SW480 (cell line): ENCODE data around the gene WAC.
A peak's percentile ranks its signal among the peaks of the same experiment; 100 is the strongest.
"Not testable (repeated sequence)": the region's sequence is repeated elsewhere in the genome, so short reads cannot be mapped to it uniquely, and the experiment has no call there.

Experiments used
- DNase-seq: peaks from one replicate; pipeline ENCODE4 v3.0.0-alpha.2; 2016; ENCODE audit warnings: low spot score

Gene WAC

GRCh38 chr10:28532337-28533185 lies at the start of gene WAC:
WAC (plus strand) TSS chr10:28533118; CDS start chr10:28533580, 462 bp downstream.
- DNase-seq = peak; percentile 87

GRCh38 chr10:28489206-28489605 lies 43.7 kb upstream of the WAC start:
- no peak for DNase-seq

- DNase-seq = not testable (repeated sequence)
Measured at GRCh38 chr10:28490256-28490865, 42.6 kb upstream of the WAC start.

GRCh38 chr10:28492116-28492920 lies 40.6 kb upstream of the WAC start:
- no peak for DNase-seq

GRCh38 chr10:28494420-28494819 lies 38.5 kb upstream of the WAC start:
- no peak for DNase-seq

GRCh38 chr10:28495084-28495483 lies 37.8 kb upstream of the WAC start:
- no peak for DNase-seq

- DNase-seq = no peak
Measured at GRCh38 chr10:28496017-28496416, 36.9 kb upstream of the WAC start.

- DNase-seq = no peak
Measured at GRCh38 chr10:28496481-28496961, 36.4 kb upstream of the WAC start.

GRCh38 chr10:28497313-28498126 lies 35.4 kb upstream of the WAC start:
- DNase-seq = no peak

- not testable (repeated sequence) for DNase-seq
Measured at GRCh38 chr10:28500203-28500602, 32.7 kb upstream of the WAC start.

GRCh38 chr10:28503114-28503513 lies 29.8 kb upstream of the WAC start:
- peak; percentile 81 for DNase-seq

GRCh38 chr10:28505359-28505959 lies 27.5 kb upstream of the WAC start:
- DNase-seq = no peak

- no peak for DNase-seq
Measured at GRCh38 chr10:28508304-28508925, 24.5 kb upstream of the WAC start.

GRCh38 chr10:28509286-28509685 lies 23.6 kb upstream of the WAC start:
- no peak for DNase-seq

GRCh38 chr10:28514648-28515047 lies 18.3 kb upstream of the WAC start:
- no peak for DNase-seq

- DNase-seq = no peak
Measured at GRCh38 chr10:28520346-28520745, 12.6 kb upstream of the WAC start.

- not testable (repeated sequence) for DNase-seq
Measured at GRCh38 chr10:28520828-28521227, 12.1 kb upstream of the WAC start.

GRCh38 chr10:28521961-28522360 lies 11.0 kb upstream of the WAC start:
- not testable (repeated sequence) for DNase-seq

- DNase-seq = no peak
Measured at GRCh38 chr10:28523725-28524252, 9.1 kb upstream of the WAC start.

- DNase-seq = no peak
Measured at GRCh38 chr10:28530751-28531150, 2.2 kb upstream of the WAC start.

GRCh38 chr10:28533186-28533564 lies 257 bp downstream of the WAC start:
- DNase-seq = no peak
